ENCODE results near the gene SYNC. TPM values are rescaled to one million over a fixed set of nuclear protein-coding genes. Genes with fewer than 3 reads are reported as not detected.

SYNC gene
- total and polyA plus RNA-seq, 9 of the 15 experiments (the other 6 are each of a cell fraction or from before 2014, with no cell fraction given) = 0.49 to 1.1 (median 0.87) TPM

- TF ChIP-seq ZNF124 (CRISPR knock-in tag; IDR thresholded peaks at IDR 0.05) (no peak; the same call in 1 of the 2 replicates), CHAMP1 (IDR thresholded peaks at IDR 0.05) (no peak), ZNF324 (CRISPR knock-in tag; IDR thresholded peaks at IDR 0.05) (peak; percentile 80), HINFP (tag; conservative IDR thresholded peaks at IDR 0.05; ENCODE audit: low read depth) (peak; percentile 94), ZBTB49 (CRISPR knock-in tag; IDR thresholded peaks at IDR 0.05; ENCODE audit: borderline replicate concordance) (peak; percentile 77; the same call in 1 of the 2 replicates), HNRNPL (IDR thresholded peaks at IDR 0.05; ENCODE audit: low read depth, low read length) (0 out of 2 replicates have a peak, but pooled peaks have one; percentile 58), SIN3A (IDR thresholded peaks at IDR 0.05; ENCODE audit: borderline replicate concordance in 2 of 2, control insufficient read depth in 1 of 2, low read depth in 2 of 2, low read length in 2 of 2) (peak in 1 of 2 experiments; percentile 59; a peak in 2 of 4 replicates), FOXP4 (CRISPR knock-in tag; IDR thresholded peaks at IDR 0.05; ENCODE audit: borderline replicate concordance) (peak; percentile 77; the same call in 1 of the 2 replicates), ID3 (CRISPR knock-in tag; IDR thresholded peaks at IDR 0.05) (peak; percentile 88), ID3 (tag; IDR thresholded peaks at IDR 0.05) (peak; percentile 99), MAFF (IDR thresholded peaks at IDR 0.05; ENCODE audit: low read length) (0 out of 2 replicates have a peak, but pooled peaks have one; percentile 4), ZNF239 (CRISPR knock-in tag; IDR thresholded peaks at IDR 0.05) (peak; percentile 93), ZNF444 (CRISPR knock-in tag; IDR thresholded peaks at IDR 0.05) (peak; percentile 86), ZNF134 (CRISPR knock-in tag; conservative IDR thresholded peaks at IDR 0.05) (peak; percentile 84), SRSF3 (IDR thresholded peaks at IDR 0.05; ENCODE audit: insufficient read depth, low read length) (peak; percentile 78; the same call in 1 of the 2 replicates)
Measured at GRCh38 chr1:32650752-32651460, 51.7 kb downstream of the SYNC start, which contains the start of gene RBBP4 (continued).

Data from K562 (cell line).